Calu3 (cell line): Measurements from ENCODE around the gene CASS4. TPM values are rescaled to one million over a fixed set of nuclear protein-coding genes. Genes with fewer than 3 reads are reported as not detected.

ENCODE experiments used
- Bru-seq: library from RNA; stranded (reverse); fragments of 400-500 nt; gene quantifications from one replicate; lab custom pipeline; 2021; lab: Mats Ljungman, UMichigan
- BruChase-seq, 2 experiments: library from RNA; stranded (reverse); fragments of 400-500 nt; gene quantifications; one replicate each; lab custom pipeline; 2021; lab: Mats Ljungman, UMichigan
- BruUV-seq: library from RNA; stranded (reverse); fragments of 400-500 nt; replicated peaks from 2 replicates; lab custom pipeline; 2021; lab: Mats Ljungman, UMichigan
- CTCF ChIA-PET: fragments of 300-600 bp; sonication (Branson Sonifier 250); formaldehyde crosslinking; loops from one replicate; lab custom pipeline; 2022; ENCODE audit warnings: antibody characterized with exemption; lab: Charles Lee
- DNase-seq: peaks from one replicate; pipeline ENCODE4 v3.0.0; 2022
- H3K27ac Mint-ChIP-seq: one replicate; pipeline ENCODE4 v1.8.0; 2022; ENCODE audit warnings: mixed read lengths; ENCODE audit not compliant: unreplicated experiment
- H3K27me3 Mint-ChIP-seq: one replicate; pipeline ENCODE4 v1.8.0; 2022; ENCODE audit warnings: mixed read lengths; ENCODE audit not compliant: unreplicated experiment
- H3K36me3 Mint-ChIP-seq: one replicate; pipeline ENCODE4 v1.8.0; 2022; ENCODE audit warnings: mild to moderate bottlenecking, moderate library complexity, mixed read lengths; ENCODE audit not compliant: insufficient read depth, unreplicated experiment
- H3K4me1 Mint-ChIP-seq: one replicate; pipeline ENCODE4 v1.8.0; 2022; ENCODE audit warnings: mild to moderate bottlenecking, low read depth, mixed read lengths; ENCODE audit not compliant: unreplicated experiment
- H3K4me3 Mint-ChIP-seq: one replicate; pipeline ENCODE4 v1.8.0; 2022; ENCODE audit warnings: mild to moderate bottlenecking, low read depth, moderate library complexity, mixed read lengths; ENCODE audit not compliant: unreplicated experiment
- H3K9me3 Mint-ChIP-seq: one replicate; pipeline ENCODE4 v1.8.0; 2022; ENCODE audit warnings: low read depth, mixed read lengths; ENCODE audit not compliant: unreplicated experiment
- CTCF ChIP-seq: fragments of 200-600 bp; IDR thresholded peaks from one replicate; pipeline ENCODE4 v1.8.0; 2022; ENCODE audit warnings: antibody characterized with exemption; ENCODE audit not compliant: unreplicated experiment
- intact Hi-C: fragments of 100-400 bp; cut with micrococcal nuclease; formaldehyde crosslinking; loops from one replicate; pipeline ENCODE4 v1.10.0; 2022; ENCODE audit not compliant: unreplicated experiment
- long read RNA-seq: library from polyadenylated mRNA; stranded (forward); transcript quantifications from one replicate; pipeline ENCODE4 v2.0.0, GENCODE V29; 2022
- total RNA-seq: library from RNA; stranded (reverse); gene quantifications from 2 replicates; pipeline ENCODE4 v1.2.3, GENCODE V29; 2022

Gene CASS4
- total RNA-seq (0.24 and 0.27 TPM in 2 replicates), Bru-seq, nascent RNA (percentile 33 among the genes with signal in this experiment), BruChase-seq, experiment 1, labeled RNA remaining after a 6-hour chase (percentile 45 among the genes with signal in this experiment), BruChase-seq, experiment 2, labeled RNA remaining after a 2-hour chase (percentile 35 among the genes with signal in this experiment)
- long read RNA-seq: 0 reads

GRCh38 chr20:56411759-56412472, at the start of gene CASS4:
Gene CASS4, plus strand, starts transcription at chr20:56412260. Its CDS starts 199 bp downstream, at chr20:56412459.
- Mint-ChIP-seq H3K27me3 (no peaks in the 10 kb centered on the region), H3K4me1 (no peaks in the 10 kb centered on the region), H3K9me3 (no peaks in the 10 kb centered on the region), H3K27ac (peak within 1 kb of the TSS; percentile 31), H3K36me3 (peaks cover 14% of the 10 kb centered on the region), H3K4me3 (no peak within 1 kb of the TSS)
- CTCF ChIA-PET: no interaction called here
- BruUV-seq: no TSS peak
- no peak for TF ChIP-seq CTCF
- intact Hi-C loops: no loop called here
- DNase-seq: no peak

- no peaks in the 10 kb centered on the region for H3K4me1 Mint-ChIP-seq
Observed at GRCh38 chr20:56362833-56363413, 49.1 kb upstream of the CASS4 start.

GRCh38 chr20:56363491-56363890, 48.6 kb upstream of the CASS4 start:
- Mint-ChIP-seq H3K4me3 (no peak overlapping the region), H3K27ac (no peak overlapping the region), H3K36me3 (peaks cover 18% of the 10 kb centered on the region), H3K4me1 (no peaks in the 10 kb centered on the region), H3K27me3 (no peaks in the 10 kb centered on the region), H3K9me3 (no peaks in the 10 kb centered on the region)
- BruUV-seq: no TSS peak
- CTCF ChIA-PET: no interaction called here
- no peak for DNase-seq
- intact Hi-C loops: no loop called here
- TF ChIP-seq CTCF: no peak

More at GRCh38 chr20:56362833-56363413, 49.1 kb upstream of the CASS4 start:
- no peak for TF ChIP-seq CTCF
- intact Hi-C loops: no loop called here
- CTCF ChIA-PET: no interaction called here
- DNase-seq: no peak
- Mint-ChIP-seq H3K9me3 (no peaks in the 10 kb centered on the region), H3K36me3 (peaks cover 18% of the 10 kb centered on the region), H3K4me3 (no peak overlapping the region), H3K27ac (no peak overlapping the region), H3K27me3 (no peaks in the 10 kb centered on the region)
- BruUV-seq: no TSS peak

GRCh38 chr20:56368351-56369134, 43.5 kb upstream of the CASS4 start:
- no peak for DNase-seq
- no peaks in the 10 kb centered on the region for H3K27me3 Mint-ChIP-seq
- no peak overlapping the region for H3K27ac Mint-ChIP-seq
- peaks cover 17% of the 10 kb centered on the region for H3K36me3 Mint-ChIP-seq
- H3K4me3 Mint-ChIP-seq: no peak overlapping the region
- intact Hi-C loops: no loop called here
- no TSS peak for BruUV-seq
- no peaks in the 10 kb centered on the region for H3K4me1 Mint-ChIP-seq
- no peak for TF ChIP-seq CTCF
- CTCF ChIA-PET: no interaction called here
- no peaks in the 10 kb centered on the region for H3K9me3 Mint-ChIP-seq
